Activated CD4-positive, alpha-beta T cell treated with anti-CD3 and anti-CD28 coated beads for 4 hours (primary cell): ENCODE measurements around the gene UXT.
A peak's percentile ranks its signal among the peaks of the same experiment; 100 is the strongest.

Source experiments
- DNase-seq, 2 donors: peaks; one replicate each; pipeline ENCODE4 v3.0.0-alpha.2; 2020

Gene UXT

GRCh38 chrX:47649271-47649670 is 9.7 kb downstream of the UXT start:
- no peak for DNase-seq

GRCh38 chrX:47648376-47648775 is 10.6 kb downstream of the UXT start:
- DNase-seq = no peak

- DNase-seq = no peak
These were observed 12.3 kb downstream of the UXT start for GRCh38 chrX:47646636-47647035.

GRCh38 chrX:47645530-47645929 is 13.4 kb downstream of the UXT start:
- no peak for DNase-seq

GRCh38 chrX:47644557-47645091 is 14.4 kb downstream of the UXT start:
- DNase-seq = no peak

- no peak for DNase-seq
These were observed 15.1 kb downstream of the UXT start for GRCh38 chrX:47643926-47644325.

GRCh38 chrX:47638816-47639215 is 20.2 kb downstream of the UXT start:
- DNase-seq = no peak

- DNase-seq = peak; percentile 33 to 38
These were observed 21.3 kb downstream of the UXT start for GRCh38 chrX:47637546-47638195.

GRCh38 chrX:47634871-47635575 is 24.0 kb downstream of the UXT start:
- DNase-seq = no peak

- DNase-seq = no peak
These were observed 25.0 kb downstream of the UXT start for GRCh38 chrX:47633689-47634590.

GRCh38 chrX:47632666-47633065 is 26.3 kb downstream of the UXT start:
- DNase-seq = no peak

- no peak for DNase-seq
These were observed 27.3 kb downstream of the UXT start for GRCh38 chrX:47631676-47632075.

- DNase-seq = no peak
These were observed 29.4 kb downstream of the UXT start, which contains the start of gene CFP for GRCh38 chrX:47629419-47630200. TSS of gene CFP (minus strand) at chrX:47629930. CDS start at chrX:47629844, 86 bp downstream.

- DNase-seq = peak in 1 of 2 donors; percentile 27
These were observed 30.0 kb downstream of the UXT start for GRCh38 chrX:47628982-47629381.

- DNase-seq = no peak
These were observed 33.6 kb downstream of the UXT start for GRCh38 chrX:47625365-47625764.

GRCh38 chrX:47623540-47624027 is 35.4 kb downstream of the UXT start:
- DNase-seq = peak; percentile 25 to 41

- DNase-seq = no peak
These were observed 37.1 kb downstream of the UXT start for GRCh38 chrX:47621851-47622250.

- no peak for DNase-seq
These were observed 38.7 kb downstream of the UXT start for GRCh38 chrX:47620303-47620685.

GRCh38 chrX:47619486-47620302 is 39.3 kb downstream of the UXT start, which contains the start of gene SYN1:
TSS of gene SYN1 (minus strand) at chrX:47619857. CDS start at chrX:47619728, 129 bp downstream.
- peak; percentile 74 to 80 for DNase-seq

- DNase-seq = no peak
These were observed 40.0 kb downstream of the UXT start for GRCh38 chrX:47618923-47619485.

- no peak for DNase-seq
These were observed 44.4 kb downstream of the UXT start for GRCh38 chrX:47614618-47615017.
